ENCODE data around the gene ELK3.

DNA sequence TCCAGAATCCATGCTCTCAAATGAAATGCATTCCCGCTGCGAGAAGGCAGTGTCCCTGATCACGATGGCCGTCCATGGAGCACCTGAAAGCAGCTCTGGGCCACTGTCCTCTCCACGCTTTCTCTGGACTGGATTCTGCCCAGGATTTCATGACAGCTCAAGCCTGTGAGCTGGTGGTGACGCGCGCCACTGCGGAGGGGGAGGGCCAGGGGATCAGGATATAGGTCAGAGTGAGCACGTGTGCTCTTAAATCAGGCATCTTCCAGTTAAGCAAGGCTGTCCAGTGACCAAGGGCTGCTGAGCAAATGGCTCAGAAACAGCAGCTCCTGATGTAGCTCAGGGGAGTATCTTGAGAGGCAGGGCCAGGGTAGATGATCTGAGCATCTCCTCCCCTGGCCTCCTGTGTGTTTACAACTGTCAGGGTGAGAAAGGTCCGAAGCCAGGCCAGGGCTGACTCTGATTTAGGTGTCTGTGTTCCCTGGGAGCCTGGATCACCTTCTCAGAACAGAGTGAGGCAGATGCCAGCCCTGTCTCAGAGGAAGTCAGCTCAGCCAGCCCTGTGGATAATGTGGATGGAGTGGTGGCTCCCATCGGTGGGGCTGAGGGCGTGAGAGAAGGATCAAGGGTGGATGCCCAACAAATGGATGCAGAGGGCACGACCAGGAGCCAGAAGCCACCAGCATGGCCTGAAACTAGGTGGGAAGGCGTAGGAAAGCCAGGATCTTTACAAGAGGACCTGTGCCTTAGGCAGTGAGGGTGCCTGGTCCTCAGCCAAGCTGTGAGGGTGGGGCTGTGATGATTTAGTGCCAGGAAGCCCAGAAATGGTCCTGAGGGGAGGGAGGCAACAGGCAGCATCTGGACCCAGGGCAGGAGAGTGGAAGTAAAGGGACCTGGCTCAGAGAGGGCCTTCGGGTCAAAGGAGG lies 55.3 kb downstream of the ELK3 start:
- TF ChIP-seq RAD21 (IDR thresholded peaks at IDR 0.05; ENCODE audit: low read length) (no peak), RCOR1 (IDR thresholded peaks at IDR 0.05; ENCODE audit: low read length) (no peak), SIN3A (IDR thresholded peaks at IDR 0.05; ENCODE audit: borderline replicate concordance, low read depth, low read length) (no peak)
- TF ChIP-seq, protein P1, sequence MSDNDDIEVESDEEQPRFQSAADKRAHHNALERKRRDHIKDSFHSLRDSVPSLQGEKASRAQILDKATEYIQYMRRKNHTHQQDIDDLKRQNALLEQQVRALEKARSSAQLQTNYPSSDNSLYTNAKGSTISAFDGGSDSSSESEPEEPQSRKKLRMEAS (IDR thresholded peaks at IDR 0.05; ENCODE audit: low read depth): no peak

All from SK-N-SH (cell line).